A549 (cell line): ENCODE data around the gene PML. TPM values are rescaled to one million over a fixed set of nuclear protein-coding genes. Genes with fewer than 3 reads are reported as not detected.
"Not testable (repeated sequence)": the region's sequence is repeated elsewhere in the genome, so short reads cannot be mapped to it uniquely, and the experiment has no call there.

Experiments
- ATAC-seq, 2 experiments: fragments of 200-7000 bp in 1 of 2; fragments of >200 bp in 1 of 2; cut with Nextera tagmentation in 1 of 2; cut with Tn5 transposase in 1 of 2; 3 replicates each; pipeline versions ENCODE4 v1.8.0 to v1.9.1; 2018 to 2020; ENCODE audit warnings: mild to moderate bottlenecking in 1 of 2, moderate library complexity in 1 of 2
- CTCF ChIA-PET: fragments of 300-600 bp; sonication (Branson Sonifier 250); formaldehyde crosslinking; extraction: SDS; loops from one replicate; lab custom pipeline; 2021; ENCODE audit warnings: antibody characterized with exemption, inconsistent platforms; lab: Yijun Ruan, JAX
- POLR2A ChIA-PET: fragments of 350-600 bp; formaldehyde crosslinking; extraction: SDS; loops from one replicate; lab custom pipeline; 2021; ENCODE audit warnings: antibody characterized with exemption, inconsistent platforms; lab: Yijun Ruan, JAX
- DNase-seq, 2 experiments: peaks; one replicate each; pipeline versions ENCODE4 v3.0.0 to v3.0.0-alpha.2; 2011 to 2016; ENCODE audit warnings: low read depth in 1 of 2, low spot score in 1 of 2
- FAIRE-seq: peaks from 2 replicates; lab custom pipeline; 2011; peaks lifted over from hg19 to GRCh38; lab: Jason Lieb, UNC
- H3K27ac ChIP-seq, 2 experiments: fragments of >200 bp; sonication (Bioruptor Twin); formaldehyde crosslinking; 3 replicates each; pipeline ENCODE4 v1.5.1; 2016 to 2017
- H3K4me1 ChIP-seq: fragments of >200 bp; sonication (Bioruptor Twin); formaldehyde crosslinking; 3 replicates; pipeline ENCODE4 v1.6.1; 2016
- H3K4me2 ChIP-seq: fragments of >200 bp; sonication (Bioruptor Twin); formaldehyde crosslinking; 3 replicates; pipeline ENCODE4 v1.6.1; 2016
- H3K4me3 ChIP-seq: fragments of >200 bp; sonication (Bioruptor Twin); formaldehyde crosslinking; 3 replicates; pipeline ENCODE4 v1.5.1; 2016
- H3K9me3 ChIP-seq: fragments of >200 bp; sonication (Bioruptor Twin); formaldehyde crosslinking; 3 replicates; pipeline ENCODE4 v1.6.1; 2016
- ATOH8 ChIP-seq: fragments of 250-450 bp; sonication (Bioruptor Pico); IDR thresholded peaks from 2 replicates; pipeline ENCODE4 v1.5.0; 2020; ENCODE audit warnings: low read depth, mild to moderate bottlenecking, moderate library complexity
- CHD2 ChIP-seq: fragments of 150-350 bp; IDR thresholded peaks from 2 replicates; pipeline ENCODE4 v1.6.1; 2014; ENCODE audit warnings: low read length; ENCODE audit not compliant: partially characterized antibody
- EHF ChIP-seq: fragments of 250-450 bp; sonication (Bioruptor Pico); IDR thresholded peaks from 2 replicates; pipeline ENCODE4 v1.5.0; 2020; ENCODE audit warnings: mild to moderate bottlenecking
- FOSB ChIP-seq: fragments of 250-450 bp; sonication (Bioruptor Pico); IDR thresholded peaks from 2 replicates; pipeline ENCODE4 v1.5.0; 2020; ENCODE audit warnings: mild to moderate bottlenecking, moderate library complexity
- FOSL2 ChIP-seq, 2 experiments: fragments of 450-650 bp in 1 of 2; fragments of >200 bp in 1 of 2; sonication (Bioruptor Twin) in 1 of 2; formaldehyde crosslinking; IDR thresholded peaks; 2 replicates each; pipeline versions ENCODE4 v1.5.0 to v1.6.1; 2016 to 2020; ENCODE audit warnings: mild to moderate bottlenecking in 1 of 2, moderate library complexity in 1 of 2
- HOXA7 ChIP-seq: fragments of 250-450 bp; sonication (Bioruptor Pico); IDR thresholded peaks from 2 replicates; pipeline ENCODE4 v1.5.0; 2020; ENCODE audit warnings: mild to moderate bottlenecking, moderate library complexity
- JUN ChIP-seq, 2 experiments: fragments of >200 bp; sonication (Bioruptor Twin); formaldehyde crosslinking; IDR thresholded peaks; 2 replicates in 1 of 2; 3 replicates in 1 of 2; pipeline ENCODE4 v1.6.1; 2016 to 2017
- KDM5A ChIP-seq: fragments of 200-600 bp; sonication (generic); IDR thresholded peaks from 2 replicates; pipeline ENCODE4 v1.6.1; 2016; ENCODE audit warnings: antibody characterized with exemption, mild to moderate bottlenecking
- MAFK ChIP-seq: fragments of 450-650 bp; IDR thresholded peaks from 2 replicates; pipeline ENCODE4 v1.6.1; 2014; ENCODE audit not compliant: partially characterized antibody
- NFE2L2 ChIP-seq: fragments of 150-350 bp; conservative IDR thresholded peaks from 2 replicates; pipeline ENCODE4 v1.6.1; 2014; ENCODE audit warnings: low read length
- RCOR1 ChIP-seq: fragments of 150-350 bp; IDR thresholded peaks from 2 replicates; pipeline ENCODE4 v1.6.1; 2014; ENCODE audit warnings: antibody characterized with exemption, low read length, low read depth
- REST ChIP-seq: fragments of 200-600 bp; sonication (generic); IDR thresholded peaks from 2 replicates; pipeline ENCODE4 v1.6.1; 2016; ENCODE audit warnings: antibody characterized with exemption, mild to moderate bottlenecking, moderate library complexity
- SREBF2 ChIP-seq: fragments of 450-650 bp; IDR thresholded peaks from 2 replicates; pipeline ENCODE4 v1.6.1; 2014; ENCODE audit warnings: mild to moderate bottlenecking, moderate library complexity
- TFCP2L1 ChIP-seq: fragments of 250-450 bp; sonication (Bioruptor Pico); IDR thresholded peaks from 2 replicates; pipeline ENCODE4 v1.5.0; 2021; ENCODE audit warnings: mild to moderate bottlenecking
- TP53 ChIP-seq: fragments of 250-450 bp; sonication (Bioruptor Pico); IDR thresholded peaks from 2 replicates; pipeline ENCODE4 v1.5.0; 2021; ENCODE audit warnings: mild to moderate bottlenecking, moderate library complexity
- ZC3H11A ChIP-seq: fragments of 450-650 bp; IDR thresholded peaks from 2 replicates; pipeline ENCODE4 v1.6.1; 2014; ENCODE audit warnings: antibody characterized with exemption, mild to moderate bottlenecking
- WGBS: methylation state at CpG from one replicate; pipeline ENCODE4 v1.1.6; 2017; ENCODE audit errors: missing lambda C conversion rate; 5-methylcytosine and 5-hydroxymethylcytosine counted together
- polyA plus RNA-seq, 4 experiments: library from polyadenylated mRNA; depleted of rRNA in 3 of 4; stranded (reverse); fragments of >200 nt; fragmentation: RNase III in 1 of 4; extraction: RNeasy Plus Mini Kit Qiagen cat#74134 plus additional on column Dnase treatment in 1 of 4; gene quantifications; 2 replicates in 3 of 4; 3 replicates in 1 of 4; pipeline ENCODE4 v1.2.3, GENCODE V29; 2011 to 2017
- TF ChIP-seq, protein P1 (sequence below): fragments of 150-350 bp; IDR thresholded peaks from 2 replicates; pipeline ENCODE4 v1.6.1; 2014; ENCODE audit warnings: low read depth, mild to moderate bottlenecking, low read length

PML gene
- polyA plus RNA-seq, 2 of the 4 experiments (the other 2 are of a cell fraction): 2.1 to 8.5 TPM

DNA sequence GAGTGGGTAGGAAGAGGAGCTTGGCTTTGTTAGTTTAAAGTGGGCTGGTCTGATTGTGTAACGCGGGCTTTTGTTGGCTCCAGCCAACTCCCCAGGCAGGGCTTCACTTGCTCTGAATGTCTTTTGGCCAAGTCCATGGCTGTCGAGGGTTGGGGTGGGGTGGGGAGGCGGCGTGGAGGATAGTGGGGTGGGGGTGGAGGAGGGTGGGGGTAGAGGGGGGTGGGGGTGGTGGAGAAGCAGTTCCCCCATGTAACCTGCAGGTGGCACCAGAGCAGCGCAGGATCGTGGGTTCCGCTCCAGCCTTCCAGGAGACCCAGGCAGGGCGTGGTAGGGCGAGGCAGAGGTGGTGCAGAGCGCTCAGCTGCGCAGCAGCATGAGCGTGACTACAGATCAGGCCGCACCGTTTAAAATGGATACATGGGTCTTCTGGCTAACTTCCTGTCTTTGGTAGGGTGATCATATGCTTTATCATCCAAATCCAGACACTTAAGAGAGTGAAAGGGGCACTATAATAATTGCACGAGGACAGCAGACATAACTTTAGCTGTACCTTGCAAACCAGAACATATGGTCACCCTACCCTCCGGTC lies 59.5 kb downstream of the PML start (continued):
- TF ChIP-seq, protein P1, sequence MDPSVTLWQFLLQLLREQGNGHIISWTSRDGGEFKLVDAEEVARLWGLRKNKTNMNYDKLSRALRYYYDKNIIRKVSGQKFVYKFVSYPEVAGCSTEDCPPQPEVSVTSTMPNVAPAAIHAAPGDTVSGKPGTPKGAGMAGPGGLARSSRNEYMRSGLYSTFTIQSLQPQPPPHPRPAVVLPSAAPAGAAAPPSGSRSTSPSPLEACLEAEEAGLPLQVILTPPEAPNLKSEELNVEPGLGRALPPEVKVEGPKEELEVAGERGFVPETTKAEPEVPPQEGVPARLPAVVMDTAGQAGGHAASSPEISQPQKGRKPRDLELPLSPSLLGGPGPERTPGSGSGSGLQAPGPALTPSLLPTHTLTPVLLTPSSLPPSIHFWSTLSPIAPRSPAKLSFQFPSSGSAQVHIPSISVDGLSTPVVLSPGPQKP: no peak

GRCh38 chr15:74055804-74056203 lies 61.3 kb downstream of the PML start:
- no peak for DNase-seq
- ChIA-PET CTCF (interaction anchor here (3.3 to 9.8 kb wide), 3 partner anchors 11 to 265 kb away, joined by 33 to 98 read pairs (median 63); no protein-coding TSS in a partner anchor), POLR2A (no interaction called here)
- Histone ChIP-seq H3K9me3 (no peaks in the 10 kb centered on the region), H3K27ac (no peak overlapping the region), H3K4me2 (no peak overlapping the region), H3K4me3 (no peak overlapping the region), H3K4me1 (peaks cover 17% of the 10 kb centered on the region; the same call in 2 of the 3 replicates)
- 85% methylated on average over 2 of the region's 2 CpGs for WGBS
- TF ChIP-seq ATOH8 (CRISPR knock-in tag) (no peak), HOXA7 (CRISPR knock-in tag) (no peak), ZC3H11A (no peak), FOSB (CRISPR knock-in tag) (no peak), RCOR1 (no peak), TFCP2L1 (CRISPR knock-in tag) (no peak), CHD2 (no peak), REST (no peak), KDM5A (no peak), SREBF2 (no peak), NFE2L2 (no peak), EHF (CRISPR knock-in tag) (no peak), TP53 (CRISPR knock-in tag) (no peak), MAFK (no peak), JUN (IDR thresholded peaks at IDR 0.05) (no peak)
- TF ChIP-seq, protein P1: no peak
- FAIRE-seq: no peak
- no peak for ATAC-seq

- H3K4me3 ChIP-seq; H3K4me2 ChIP-seq; POLR2A ChIA-PET; H3K9me3 ChIP-seq; ATAC-seq; H3K27ac ChIP-seq; FAIRE-seq; DNase-seq; TF ChIP-seq FOSL2 (IDR thresholded peaks at IDR 0.05): not testable (repeated sequence)
- 87% methylated on average over 5 of the region's 5 CpGs for WGBS
- 0 out of 2 replicates have a peak, but pooled peaks have one; percentile 6 for TF ChIP-seq FOSL2 (CRISPR knock-in tag; IDR thresholded peaks at IDR 0.05)
- CTCF ChIA-PET: interaction anchor here (0.8 to 9.8 kb wide), 4 partner anchors 9 to 265 kb away, joined by 4 to 98 read pairs (median 48); no protein-coding TSS in a partner anchor
- H3K4me1 ChIP-seq: peaks cover 12% of the 10 kb centered on the region; the same call in 1 of the 3 replicates
Measured at GRCh38 chr15:74056330-74056729, 61.8 kb downstream of the PML start.

DNA sequence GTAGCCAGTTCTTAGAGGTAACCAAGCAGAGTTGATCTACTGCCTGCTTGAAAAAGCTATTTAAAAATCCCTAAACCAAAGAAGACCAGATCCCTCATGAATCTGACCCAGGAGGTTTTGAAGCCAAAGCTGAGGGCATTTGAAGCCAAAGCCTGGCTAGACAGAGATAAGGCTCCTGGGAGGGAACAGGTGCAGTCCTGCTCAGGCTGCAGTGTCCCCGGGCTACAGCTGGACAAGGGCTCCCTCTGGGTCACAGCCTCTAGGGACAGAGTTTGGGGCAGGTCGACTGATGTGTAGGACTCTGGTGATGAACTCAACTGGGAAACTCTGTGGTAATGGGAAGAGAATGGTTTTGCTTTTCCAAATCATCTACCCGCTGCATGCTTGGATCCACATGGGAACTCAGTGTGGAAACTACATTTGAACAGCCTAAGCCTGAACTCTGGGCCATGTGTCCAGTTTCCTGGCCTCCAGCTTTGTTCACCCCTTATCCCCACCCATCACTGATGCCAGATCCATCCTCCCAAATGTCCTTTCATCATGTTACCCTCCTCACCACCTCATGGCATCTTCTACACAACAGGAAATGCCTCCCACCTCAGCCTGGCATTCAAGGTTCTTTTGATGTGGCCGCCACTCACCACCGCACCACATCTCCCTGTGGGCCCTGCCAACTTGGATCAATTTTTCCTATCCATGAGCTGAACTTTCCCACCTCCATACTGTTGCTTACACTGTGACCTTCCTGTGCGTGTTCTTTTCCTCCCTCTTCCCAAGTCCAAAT lies 64.7 kb downstream of the PML start:
- POLR2A ChIA-PET, H3K4me2 ChIP-seq, DNase-seq, ATAC-seq, H3K27ac ChIP-seq, H3K4me3 ChIP-seq, H3K9me3 ChIP-seq, H3K4me1 ChIP-seq, FAIRE-seq: not testable (repeated sequence)
- CTCF ChIA-PET: interaction anchor here (1.5 to 2.3 kb wide), 3 partner anchors 248 to 315 kb away, joined by 3 to 8 read pairs (median 6); no protein-coding TSS in a partner anchor
- 39% methylated on average over 6 of the region's 6 CpGs for WGBS
